ENCODE data around the gene DNAL1. TPM values are rescaled to one million over a fixed set of nuclear protein-coding genes. Genes with fewer than 3 reads are reported as not detected.
A peak's percentile ranks its signal among the peaks of the same experiment; 100 is the strongest.

Gene DNAL1
- total RNA-seq, 4 donors from 2014 or later: 7.5 to 21.0 (median 9.8) TPM

GRCh38 chr14:73714656-73715081 lies 69.9 kb downstream of the DNAL1 start:
- H3K27me3 ChIP-seq: no peaks in the 10 kb centered on the region
- DNase-seq (ENCODE audit: low spot score in 2 of 2): no peak
- no peak for TF ChIP-seq EP300 (IDR thresholded peaks at IDR 0.05)
- no peak for TF ChIP-seq CTCF (IDR thresholded peaks at IDR 0.05)
- TF ChIP-seq POLR2A (IDR thresholded peaks at IDR 0.05): no peak
- 33 to 35% methylated on average over 7 of the region's 7 CpGs for WGBS, 2 donors
- no peaks in the 10 kb centered on the region for H3K9me3 ChIP-seq
- peaks cover 0 to 52% (median 30%) of the 10 kb centered on the region in 4 donors for H3K4me1 ChIP-seq
- peak overlapping the region in 3 of 4 donors; percentile 53 to 90 (median 84) for H3K4me3 ChIP-seq
- H3K27ac ChIP-seq: peak overlapping the region; percentile 85 to 99 (median 90)
- peaks cover 0 to 38% (median 6%) of the 10 kb centered on the region in 3 donors for H3K36me3 ChIP-seq

- Histone ChIP-seq H3K27me3 (no peaks in the 10 kb centered on the region), H3K9me3 (no peaks in the 10 kb centered on the region), H3K4me3 (no peak overlapping the region), H3K36me3 (peaks cover 0 to 48% (median 6%) of the 10 kb centered on the region in 3 donors), H3K27ac (peak overlapping the region in 2 of 4 donors; percentile 96 to 99), H3K4me1 (peaks cover 0 to 55% (median 30%) of the 10 kb centered on the region in 4 donors)
- no peak for DNase-seq (ENCODE audit: low spot score in 2 of 2)
- TF ChIP-seq EP300 (IDR thresholded peaks at IDR 0.05): no peak
- WGBS, 2 donors: 88 to 91% methylated on average over 4 of the region's 4 CpGs
These were observed 70.9 kb downstream of the DNAL1 start for GRCh38 chr14:73715707-73716106.

GRCh38 chr14:73717266-73717665 lies 72.5 kb downstream of the DNAL1 start:
- peaks cover 0 to 49% (median 25%) of the 10 kb centered on the region in 4 donors for H3K4me1 ChIP-seq
- H3K4me3 ChIP-seq: no peak overlapping the region
- WGBS, 2 donors: 39 to 51% methylated on average over 3 of the region's 3 CpGs

GRCh38 chr14:73717711-73718417 lies 73.1 kb downstream of the DNAL1 start:
- WGBS, 2 donors: 31 to 39% methylated on average over 10 to 20 of the region's 20 CpGs
- H3K4me1 ChIP-seq: peaks cover 0 to 51% (median 30%) of the 10 kb centered on the region in 4 donors
- H3K4me3 ChIP-seq: peak overlapping the region in 2 of 4 donors; percentile 13 to 23
- peak overlapping the region; percentile 71 to 88 (median 80) for H3K27ac ChIP-seq
- DNase-seq (ENCODE audit: low spot score in 2 of 2): no peak
- TF ChIP-seq EP300 (IDR thresholded peaks at IDR 0.05) (peak in 1 of 2 donors; percentile 21), CTCF (IDR thresholded peaks at IDR 0.05) (no peak)
- no peaks in the 10 kb centered on the region for H3K27me3 ChIP-seq
- H3K9me3 ChIP-seq: no peaks in the 10 kb centered on the region
- H3K36me3 ChIP-seq: peaks cover 0 to 70% (median 17%) of the 10 kb centered on the region in 3 donors

More at GRCh38 chr14:73717266-73717665, 72.5 kb downstream of the DNAL1 start:
- H3K9me3 ChIP-seq: no peaks in the 10 kb centered on the region
- H3K27me3 ChIP-seq: no peaks in the 10 kb centered on the region
- TF ChIP-seq CTCF (IDR thresholded peaks at IDR 0.05): no peak
- no peak for TF ChIP-seq POLR2A (IDR thresholded peaks at IDR 0.05)
- TF ChIP-seq EP300 (IDR thresholded peaks at IDR 0.05): peak in 1 of 2 donors; percentile 7
- DNase-seq (ENCODE audit: low spot score in 2 of 2): no peak
- peaks cover 0 to 64% (median 17%) of the 10 kb centered on the region in 3 donors for H3K36me3 ChIP-seq
- peak overlapping the region; percentile 7 to 88 (median 80) for H3K27ac ChIP-seq

- 42 to 46% methylated on average over 42 to 52 of the region's 55 CpGs for WGBS, 2 donors
- Histone ChIP-seq H3K27ac (peak overlapping the region; percentile 71 to 88 (median 80)), H3K36me3 (peaks cover 0 to 75% (median 17%) of the 10 kb centered on the region in 3 donors), H3K4me3 (peak overlapping the region in 3 of 4 donors; percentile 12 to 23 (median 13)), H3K4me1 (peaks cover 0 to 59% (median 38%) of the 10 kb centered on the region in 4 donors), H3K27me3 (no peaks in the 10 kb centered on the region), H3K9me3 (no peaks in the 10 kb centered on the region)
- TF ChIP-seq CTCF (IDR thresholded peaks at IDR 0.05) (no peak), POLR2A (IDR thresholded peaks at IDR 0.05) (no peak), EP300 (IDR thresholded peaks at IDR 0.05) (no peak)
- DNase-seq (ENCODE audit: low spot score in 2 of 2): no peak
These were observed 73.8 kb downstream of the DNAL1 start for GRCh38 chr14:73718418-73719251.
